CD8-positive, alpha-beta memory T cell (primary cell): ENCODE data around the gene HHAT. TPM values are rescaled to one million over a fixed set of nuclear protein-coding genes. Genes with fewer than 3 reads are reported as not detected.

ENCODE experiments used
- CTCF ChIA-PET: fragments of 350-600 bp; sonication (Branson Sonifier 250); formaldehyde crosslinking; loops from one replicate; lab custom pipeline; 2021; ENCODE audit warnings: antibody characterized with exemption; lab: Charles Lee
- POLR2A ChIA-PET: fragments of 350-600 bp; sonication (Branson Sonifier 250); formaldehyde crosslinking; loops from one replicate; lab custom pipeline; 2021; ENCODE audit warnings: antibody characterized with exemption; lab: Charles Lee
- DNase-seq, 5 donors: peaks; one replicate each; pipeline versions ENCODE4 v3.0.0 to v3.0.0-alpha.2; 2020 to 2022; ENCODE audit warnings: mixed read lengths in 1 of 5
- H3K27ac ChIP-seq: one replicate; pipeline ENCODE4 v1.7.0; 2013; ENCODE audit warnings: low read depth, mild to moderate bottlenecking, low read length, moderate library complexity
- H3K27me3 ChIP-seq: 2 replicates; pipeline ENCODE4 v1.7.0; 2013; ENCODE audit warnings: low read length, mild to moderate bottlenecking; ENCODE audit not compliant: insufficient read depth, poor library complexity, severe bottlenecking
- H3K36me3 ChIP-seq: 2 replicates; pipeline ENCODE4 v1.7.0; 2013; ENCODE audit warnings: mild to moderate bottlenecking, low read length, moderate library complexity; ENCODE audit not compliant: insufficient read depth
- H3K4me1 ChIP-seq: 2 replicates; pipeline ENCODE4 v1.7.0; 2013; ENCODE audit warnings: mild to moderate bottlenecking, low read length, moderate library complexity; ENCODE audit not compliant: insufficient read depth
- H3K4me3 ChIP-seq: 2 replicates; pipeline ENCODE4 v1.7.0; 2013; ENCODE audit warnings: mild to moderate bottlenecking, low read length
- H3K9me3 ChIP-seq: 2 replicates; pipeline ENCODE4 v1.7.0; 2013; ENCODE audit warnings: mild to moderate bottlenecking, low read length
- H3K27ac Mint-ChIP-seq, 8 donors: one replicate each; pipeline ENCODE4 v1.8.0; 2020 to 2021; ENCODE audit warnings: mixed read lengths in 8 of 8, mild to moderate bottlenecking in 6 of 8, inconsistent platforms in 3 of 8, moderate library complexity in 3 of 8
- H3K27me3 Mint-ChIP-seq, 2 donors: one replicate each; pipeline ENCODE4 v1.8.0; 2020 to 2021; ENCODE audit warnings: mixed read lengths in 2 of 2, mild to moderate bottlenecking in 1 of 2, moderate library complexity in 1 of 2
- H3K36me3 Mint-ChIP-seq, 3 donors: one replicate each; pipeline ENCODE4 v1.8.0; 2020 to 2021; ENCODE audit warnings: mixed read lengths in 3 of 3, inconsistent platforms in 1 of 3, mild to moderate bottlenecking in 1 of 3
- H3K4me1 Mint-ChIP-seq, 3 donors: one replicate each; pipeline ENCODE4 v1.8.0; 2020 to 2021; ENCODE audit warnings: mixed read lengths in 3 of 3, inconsistent platforms in 1 of 3, mild to moderate bottlenecking in 1 of 3
- H3K4me3 Mint-ChIP-seq, 7 donors: one replicate each; pipeline ENCODE4 v1.8.0; 2020 to 2021; ENCODE audit warnings: mixed read lengths in 7 of 7, mild to moderate bottlenecking in 6 of 7, moderate library complexity in 4 of 7, inconsistent platforms in 2 of 7
- H3K9me3 Mint-ChIP-seq, 5 donors: one replicate each; pipeline ENCODE4 v1.8.0; 2020 to 2022; ENCODE audit warnings: mixed read lengths in 5 of 5, mild to moderate bottlenecking in 3 of 5, moderate library complexity in 2 of 5, inconsistent platforms in 1 of 5
- polyA plus RNA-seq: library from polyadenylated mRNA; unstranded; fragments of 300-500 nt; fragmentation: Illumina TruSeq; gene quantifications from one replicate; pipeline ENCODE4 v1.2.3, GENCODE V29; 2021
- total RNA-seq, 2 experiments: library from RNA; stranded (reverse); gene quantifications; one replicate each; pipeline ENCODE4 v1.2.3, GENCODE V29; 2021

The HHAT gene
- total and polyA plus RNA-seq, 3 experiments from 2014 or later, result 1.4 to 4.6 (median 2.1) TPM

- Histone ChIP-seq H3K36me3 (no peaks in the 10 kb centered on the region), H3K4me3 (no peak overlapping the region), H3K9me3 (no peaks in the 10 kb centered on the region), H3K27ac (no peak overlapping the region), H3K27me3 (no peaks in the 10 kb centered on the region), H3K4me1 (no peaks in the 10 kb centered on the region)
- Mint-ChIP-seq H3K36me3 (peaks cover 0 to 9% (median 4%) of the 10 kb centered on the region in 3 donors), H3K4me1 (no peaks in the 10 kb centered on the region), H3K27ac (no peak overlapping the region), H3K9me3 (no peaks in the 10 kb centered on the region), H3K4me3 (no peak overlapping the region), H3K27me3 (peaks cover 0 to 4% of the 10 kb centered on the region in 2 donors)
- ChIA-PET CTCF (no interaction called here), POLR2A (no interaction called here)
- no peak for DNase-seq
Measured at GRCh38 chr1:210525716-210526454, 197.2 kb downstream of the HHAT start.

DNA sequence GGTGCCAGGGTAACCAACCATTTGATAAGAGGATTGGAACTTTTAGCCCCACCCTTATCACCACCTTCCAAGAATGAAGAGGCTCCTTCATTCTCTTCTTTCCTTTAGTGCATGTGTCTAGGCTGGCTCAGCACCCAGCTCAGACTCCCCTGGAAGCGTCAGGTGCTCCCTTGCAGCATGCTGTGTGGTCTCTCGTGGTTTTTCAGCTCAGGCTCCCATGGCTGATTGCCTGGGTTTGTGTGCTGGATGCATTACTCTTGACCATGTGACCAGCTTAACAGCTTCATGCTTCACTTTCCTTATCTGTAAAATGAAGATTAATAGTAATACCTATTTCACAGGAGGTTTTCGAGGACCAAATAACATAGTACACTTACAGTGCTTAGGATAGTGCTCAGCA lies 198.4 kb downstream of the HHAT start:
- Histone ChIP-seq H3K4me1 (no peaks in the 10 kb centered on the region), H3K4me3 (no peak overlapping the region), H3K27ac (no peak overlapping the region), H3K27me3 (no peaks in the 10 kb centered on the region), H3K36me3 (no peaks in the 10 kb centered on the region), H3K9me3 (no peaks in the 10 kb centered on the region)
- DNase-seq, result no peak
- POLR2A ChIA-PET, result no interaction called here
- Mint-ChIP-seq H3K4me1 (no peaks in the 10 kb centered on the region), H3K9me3 (no peaks in the 10 kb centered on the region), H3K27me3 (peaks cover 0 to 4% of the 10 kb centered on the region in 2 donors), H3K4me3 (no peak overlapping the region), H3K27ac (no peak overlapping the region), H3K36me3 (peaks cover 0 to 9% (median 4%) of the 10 kb centered on the region in 3 donors)
- CTCF ChIA-PET, result no interaction called here

GRCh38 chr1:210531475-210532222 lies 202.9 kb downstream of the HHAT start:
- Histone ChIP-seq H3K27ac (no peak overlapping the region), H3K9me3 (no peaks in the 10 kb centered on the region), H3K4me1 (no peaks in the 10 kb centered on the region), H3K27me3 (no peaks in the 10 kb centered on the region), H3K4me3 (no peak overlapping the region), H3K36me3 (no peaks in the 10 kb centered on the region)
- POLR2A ChIA-PET, result no interaction called here
- Mint-ChIP-seq H3K4me1 (no peaks in the 10 kb centered on the region), H3K36me3 (no peaks in the 10 kb centered on the region), H3K4me3 (no peak overlapping the region), H3K27ac (no peak overlapping the region), H3K27me3 (no peaks in the 10 kb centered on the region), H3K9me3 (no peaks in the 10 kb centered on the region)
- DNase-seq, result no peak
- CTCF ChIA-PET, result no interaction called here

DNA sequence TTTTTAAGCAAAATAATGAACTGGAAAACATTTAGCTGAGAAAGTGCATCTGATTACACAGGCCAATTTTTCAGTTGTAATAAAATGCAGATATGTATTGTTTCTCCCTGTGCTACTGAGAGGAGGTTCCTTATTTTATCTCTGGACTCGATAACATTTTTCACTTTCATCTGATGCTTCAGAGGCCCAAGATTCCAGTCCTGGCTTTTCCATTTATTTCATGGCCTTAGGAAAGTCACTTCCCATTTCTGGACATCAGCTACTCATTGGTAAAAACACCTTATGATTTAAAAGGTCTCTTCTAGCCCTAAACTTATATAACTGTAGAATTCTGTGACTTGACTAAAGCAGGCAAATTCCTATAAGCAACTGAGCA lies 203.5 kb downstream of the HHAT start:
- Mint-ChIP-seq H3K4me1 (no peaks in the 10 kb centered on the region), H3K27me3 (no peaks in the 10 kb centered on the region), H3K4me3 (no peak overlapping the region), H3K9me3 (no peaks in the 10 kb centered on the region), H3K27ac (no peak overlapping the region), H3K36me3 (no peaks in the 10 kb centered on the region)
- no peak overlapping the region for H3K27ac ChIP-seq
- CTCF ChIA-PET, result no interaction called here
- H3K9me3 ChIP-seq, result no peaks in the 10 kb centered on the region
- DNase-seq, result no peak
- POLR2A ChIA-PET, result no interaction called here
- no peaks in the 10 kb centered on the region for H3K4me1 ChIP-seq
- H3K27me3 ChIP-seq, result no peaks in the 10 kb centered on the region
- no peaks in the 10 kb centered on the region for H3K36me3 ChIP-seq
- no peak overlapping the region for H3K4me3 ChIP-seq

- Mint-ChIP-seq H3K9me3 (no peaks in the 10 kb centered on the region), H3K27ac (no peak overlapping the region), H3K36me3 (no peaks in the 10 kb centered on the region), H3K27me3 (no peaks in the 10 kb centered on the region), H3K4me3 (no peak overlapping the region), H3K4me1 (no peaks in the 10 kb centered on the region)
- no peak overlapping the region for H3K27ac ChIP-seq
- POLR2A ChIA-PET, result no interaction called here
- H3K9me3 ChIP-seq, result no peaks in the 10 kb centered on the region
- CTCF ChIA-PET, result no interaction called here
- no peaks in the 10 kb centered on the region for H3K27me3 ChIP-seq
- DNase-seq, result no peak
- no peak overlapping the region for H3K4me3 ChIP-seq
- H3K36me3 ChIP-seq, result no peaks in the 10 kb centered on the region
- H3K4me1 ChIP-seq, result no peaks in the 10 kb centered on the region
Measured at GRCh38 chr1:210535761-210536160, 207.1 kb downstream of the HHAT start.

GRCh38 chr1:210536254-210536961 lies 207.7 kb downstream of the HHAT start:
- no peaks in the 10 kb centered on the region for H3K4me1 ChIP-seq
- Mint-ChIP-seq H3K4me1 (no peaks in the 10 kb centered on the region), H3K27me3 (no peaks in the 10 kb centered on the region), H3K27ac (no peak overlapping the region), H3K9me3 (no peaks in the 10 kb centered on the region), H3K36me3 (no peaks in the 10 kb centered on the region), H3K4me3 (no peak overlapping the region)
- no peaks in the 10 kb centered on the region for H3K9me3 ChIP-seq
- no peaks in the 10 kb centered on the region for H3K36me3 ChIP-seq
- no peaks in the 10 kb centered on the region for H3K27me3 ChIP-seq
- H3K4me3 ChIP-seq, result no peak overlapping the region
- ChIA-PET POLR2A (no interaction called here), CTCF (no interaction called here)
- no peak for DNase-seq
- H3K27ac ChIP-seq, result no peak overlapping the region

DNA sequence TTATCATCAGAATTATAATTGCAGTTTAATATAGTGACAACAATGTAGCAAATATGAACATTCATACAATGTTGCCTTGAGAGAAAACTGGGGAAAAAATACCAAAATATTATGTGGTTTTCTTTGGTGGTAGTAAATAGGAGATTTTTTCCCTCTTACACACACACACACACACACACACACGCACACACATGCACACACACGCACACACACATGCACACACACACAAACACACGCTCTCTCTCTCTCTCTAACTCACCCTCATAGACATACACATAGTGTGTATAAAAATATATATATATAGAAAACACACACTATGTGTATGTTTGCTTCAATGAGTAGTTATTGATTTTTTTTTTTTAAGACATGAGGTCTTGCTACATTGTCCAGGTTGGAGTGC lies 211.6 kb downstream of the HHAT start:
- no peaks in the 10 kb centered on the region for H3K27me3 ChIP-seq
- H3K27ac Mint-ChIP-seq, result no peak overlapping the region
- H3K4me3 ChIP-seq, result no peak overlapping the region
- H3K4me3 Mint-ChIP-seq, result no peak overlapping the region
- CTCF ChIA-PET, result interaction anchor here (1.0 kb wide), 1 partner anchor 24 kb away, joined by 3 read pairs; no protein-coding TSS in a partner anchor
- no peaks in the 10 kb centered on the region for H3K9me3 ChIP-seq
- no peaks in the 10 kb centered on the region for H3K4me1 ChIP-seq
- H3K36me3 ChIP-seq, result no peaks in the 10 kb centered on the region
- H3K27me3 Mint-ChIP-seq, result no peaks in the 10 kb centered on the region
- H3K36me3 Mint-ChIP-seq, result peaks cover 0 to 7% (median 0%) of the 10 kb centered on the region in 3 donors
- POLR2A ChIA-PET, result no interaction called here
- DNase-seq, result no peak
- H3K27ac ChIP-seq, result no peak overlapping the region
- H3K4me1 Mint-ChIP-seq, result peaks cover 0 to 4% (median 0%) of the 10 kb centered on the region in 3 donors
- H3K9me3 Mint-ChIP-seq, result no peaks in the 10 kb centered on the region
